GM21529 (cell line): ENCODE data around the gene C17orf114.

Experiments
- ATAC-seq: cut with Tn5 transposase; IDR thresholded peaks from one replicate; pipeline ENCODE4 v1.9.1; 2021; ENCODE audit not compliant: unreplicated experiment

The C17orf114 gene

DNA sequence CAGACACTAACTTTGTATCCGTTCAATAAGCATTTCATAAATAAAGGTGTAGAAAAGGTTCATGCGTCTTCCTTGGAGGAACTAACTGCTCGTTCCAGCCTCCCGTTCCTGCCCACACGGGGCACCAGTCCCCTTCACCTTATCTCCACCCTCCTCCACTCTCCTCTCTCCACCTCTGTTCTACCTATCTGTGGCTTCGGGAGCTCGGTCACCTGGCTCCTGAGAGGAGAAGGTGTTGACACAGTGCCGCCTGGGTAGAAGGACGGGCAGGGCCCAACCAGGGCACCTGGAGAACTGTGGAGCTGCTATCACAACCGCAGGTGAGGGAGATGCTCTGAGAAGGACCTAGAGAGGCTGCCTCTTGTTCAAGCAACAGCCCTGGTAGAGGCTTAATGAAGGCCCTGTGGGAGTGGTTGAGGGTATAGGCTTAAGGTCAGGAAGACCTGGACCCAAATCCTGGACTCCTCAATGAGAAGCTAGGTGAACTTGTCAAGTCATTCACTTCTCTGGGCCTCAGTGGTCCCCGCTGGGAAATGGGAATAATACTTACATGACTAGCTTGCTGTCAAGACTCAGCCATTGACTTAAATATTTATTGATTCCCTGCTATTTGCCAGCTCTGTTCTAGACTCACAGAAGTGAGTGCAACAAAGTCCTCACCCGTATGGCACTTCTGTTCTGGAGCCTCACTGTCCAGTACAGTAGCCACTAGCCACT, 21.4 kb upstream of the C17orf114 start:
- no peak for ATAC-seq

DNA sequence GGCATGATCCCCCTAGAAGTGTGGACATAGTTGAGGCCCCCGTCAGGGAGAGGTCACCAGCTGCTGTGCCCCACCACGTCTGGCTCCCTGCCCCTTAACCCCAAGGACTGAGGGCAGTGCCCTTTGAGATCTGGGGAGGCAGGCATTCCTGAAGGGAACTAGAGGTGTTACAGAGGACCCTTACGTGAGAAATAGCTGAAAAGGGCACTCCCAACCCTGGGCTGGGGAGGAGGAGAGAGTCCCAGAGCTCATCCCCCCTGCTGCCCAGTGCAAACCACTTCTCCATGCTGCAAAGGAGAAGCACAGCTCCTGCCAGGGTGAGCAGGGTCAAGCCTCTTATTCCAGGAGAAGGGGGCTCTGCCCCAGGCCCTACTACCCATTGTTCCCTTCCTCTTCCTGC, 20.7 kb upstream of the C17orf114 start:
- no peak for ATAC-seq

DNA sequence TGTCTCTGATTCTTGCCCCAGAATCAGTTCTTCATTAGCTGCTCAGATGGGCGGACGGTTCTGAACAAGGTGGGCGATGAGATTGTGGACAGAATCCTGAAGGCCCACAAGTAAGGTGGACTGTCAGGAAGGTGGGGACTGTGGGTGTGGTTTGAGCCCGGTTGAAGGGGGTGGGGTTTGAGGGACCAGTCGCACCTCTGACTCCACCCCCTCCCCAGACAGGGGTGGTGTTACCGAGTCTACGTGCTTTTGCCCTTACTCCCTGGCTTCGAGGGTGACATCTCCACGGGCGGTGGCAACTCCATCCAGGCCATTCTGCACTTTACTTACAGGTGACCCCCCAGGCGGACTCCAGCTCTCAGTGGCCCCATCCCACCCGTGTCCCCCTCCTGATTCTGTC, 16.1 kb upstream of the C17orf114 start:
- no peak for ATAC-seq

DNA sequence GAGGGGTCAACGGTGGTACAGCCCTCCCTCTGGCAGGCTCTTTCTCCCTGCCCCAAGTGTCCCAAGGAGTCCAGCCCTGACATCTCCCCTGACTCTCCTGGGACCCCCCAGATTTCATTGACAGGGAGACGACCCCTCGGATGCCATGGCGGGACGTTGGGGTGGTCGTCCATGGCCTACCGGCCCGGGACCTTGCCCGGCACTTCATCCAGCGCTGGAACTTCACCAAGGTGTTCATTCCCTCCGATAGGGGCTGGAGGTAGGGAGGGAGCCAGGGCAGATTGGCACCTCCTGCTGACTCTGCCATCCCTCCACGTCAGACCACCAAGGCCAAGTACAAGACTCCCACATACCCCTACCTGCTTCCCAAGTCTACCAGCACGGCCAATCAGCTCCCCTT, 14.7 kb upstream of the C17orf114 start:
- ATAC-seq = no peak

DNA sequence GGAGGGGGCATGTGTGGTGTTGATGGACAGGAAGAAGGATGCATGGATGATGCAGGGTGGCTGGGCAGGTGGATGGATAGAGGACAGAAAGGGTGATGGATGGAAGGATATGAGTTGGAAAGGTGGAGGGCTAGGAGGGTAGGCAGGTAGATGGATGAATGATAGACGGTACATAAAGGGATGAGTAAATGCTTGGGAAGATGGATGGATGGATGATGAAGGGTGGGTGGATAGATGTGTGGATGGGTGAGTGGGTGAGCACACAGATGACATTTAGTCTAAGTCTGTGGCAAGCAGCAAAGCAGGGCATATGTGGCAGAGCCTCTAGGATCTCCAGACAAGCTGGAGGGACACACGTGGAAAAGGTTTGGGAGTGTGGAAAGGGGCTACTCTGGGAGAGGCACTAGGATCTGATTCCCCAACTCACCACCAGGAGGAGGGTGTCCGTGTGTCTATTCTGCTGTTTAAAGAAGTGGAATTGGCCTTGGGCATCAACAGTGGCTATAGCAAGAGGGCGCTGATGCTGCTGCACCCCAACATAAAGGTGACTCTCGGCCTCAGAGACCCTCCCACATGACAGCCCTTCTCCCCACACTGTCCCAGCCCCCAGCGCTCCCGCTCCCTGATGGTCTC, 13.0 kb upstream of the C17orf114 start:
- ATAC-seq = no peak

DNA sequence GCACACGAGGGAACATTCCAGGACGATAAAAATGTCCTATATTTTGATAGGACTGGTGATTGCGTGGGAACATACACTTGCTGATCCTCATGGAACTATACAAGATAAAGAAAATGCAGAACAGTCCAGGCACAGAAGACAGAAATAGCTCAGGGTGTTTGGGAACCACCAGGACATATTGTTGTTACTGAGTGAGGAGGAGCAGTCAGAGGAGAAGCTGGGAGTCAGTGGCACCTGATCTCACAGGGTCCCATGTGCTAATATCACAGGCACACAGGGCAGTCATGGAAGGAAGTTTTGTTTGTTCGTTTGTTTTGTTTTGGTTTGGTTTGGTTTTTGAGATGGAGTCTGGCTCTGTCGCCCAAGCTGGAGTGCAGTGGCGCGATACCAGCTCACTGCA, 10.6 kb upstream of the C17orf114 start:
- ATAC-seq = no peak

DNA sequence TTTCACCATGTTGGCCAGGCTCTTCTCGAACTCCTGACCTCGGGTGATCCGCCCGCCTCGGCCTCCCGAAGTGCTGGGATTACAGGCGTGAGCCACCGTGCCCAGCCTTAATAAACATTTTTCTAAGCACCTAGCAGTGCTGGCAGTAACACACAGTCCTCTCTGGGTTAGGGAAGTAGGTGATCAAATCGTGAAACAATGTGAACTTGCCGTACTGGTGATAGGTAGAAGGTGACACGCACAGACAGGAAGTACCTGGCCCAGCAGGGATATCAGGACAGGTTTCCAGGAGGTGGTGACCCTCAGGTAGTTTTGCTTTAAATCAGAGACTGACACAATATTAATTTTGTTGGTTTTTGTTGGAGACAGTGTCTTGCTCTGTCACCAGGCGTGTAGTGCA, 9.3 kb upstream of the C17orf114 start:
- ATAC-seq = no peak

DNA sequence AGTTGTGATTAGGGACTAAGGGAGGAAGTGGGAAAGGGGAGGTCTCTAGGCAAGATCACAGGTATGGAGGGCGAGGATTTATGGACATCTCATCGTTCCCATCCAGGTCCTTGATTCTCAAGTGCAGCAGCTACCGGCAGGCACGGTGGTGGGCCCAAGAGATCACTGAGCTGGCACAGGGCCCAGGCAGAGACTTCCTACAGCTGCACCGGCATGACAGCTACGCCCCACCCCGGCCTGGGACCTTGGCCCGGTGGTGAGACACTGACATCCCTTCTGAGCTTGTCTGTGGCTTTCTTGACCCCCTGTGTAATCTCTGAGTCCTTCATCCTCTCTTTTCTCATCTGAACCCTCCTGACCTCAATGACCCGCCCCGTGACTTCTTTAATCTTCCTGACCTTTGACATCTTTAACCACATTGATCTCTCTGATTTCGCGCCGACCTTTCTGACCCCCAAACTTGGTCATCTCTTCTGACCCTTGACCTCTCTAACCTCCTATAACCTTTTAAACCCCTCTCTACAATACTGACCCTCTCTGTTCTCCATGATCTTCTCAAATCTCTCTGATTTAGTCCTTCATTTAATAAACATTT, 8.7 kb upstream of the C17orf114 start:
- ATAC-seq = no peak

DNA sequence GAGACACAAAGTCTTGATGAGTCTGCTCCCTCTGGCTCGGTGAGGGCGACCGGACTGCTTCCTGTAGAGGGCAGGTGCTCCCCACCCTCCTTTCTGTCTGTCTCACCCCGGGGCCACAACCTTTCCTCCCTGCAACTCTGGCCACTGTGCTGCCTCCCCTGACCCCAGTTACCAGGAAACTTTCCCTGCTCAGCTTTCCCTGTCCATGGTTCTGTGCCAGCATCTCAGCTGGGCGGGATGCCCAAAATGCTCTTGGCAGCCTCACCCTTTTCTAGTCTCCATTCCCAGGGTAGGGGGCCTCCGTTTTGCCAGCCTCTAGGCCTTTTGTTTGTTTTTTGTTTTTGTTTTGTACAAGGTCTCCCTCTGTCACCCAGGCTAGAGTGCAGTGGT, 6.2 kb upstream of the C17orf114 start:
- no peak for ATAC-seq

DNA sequence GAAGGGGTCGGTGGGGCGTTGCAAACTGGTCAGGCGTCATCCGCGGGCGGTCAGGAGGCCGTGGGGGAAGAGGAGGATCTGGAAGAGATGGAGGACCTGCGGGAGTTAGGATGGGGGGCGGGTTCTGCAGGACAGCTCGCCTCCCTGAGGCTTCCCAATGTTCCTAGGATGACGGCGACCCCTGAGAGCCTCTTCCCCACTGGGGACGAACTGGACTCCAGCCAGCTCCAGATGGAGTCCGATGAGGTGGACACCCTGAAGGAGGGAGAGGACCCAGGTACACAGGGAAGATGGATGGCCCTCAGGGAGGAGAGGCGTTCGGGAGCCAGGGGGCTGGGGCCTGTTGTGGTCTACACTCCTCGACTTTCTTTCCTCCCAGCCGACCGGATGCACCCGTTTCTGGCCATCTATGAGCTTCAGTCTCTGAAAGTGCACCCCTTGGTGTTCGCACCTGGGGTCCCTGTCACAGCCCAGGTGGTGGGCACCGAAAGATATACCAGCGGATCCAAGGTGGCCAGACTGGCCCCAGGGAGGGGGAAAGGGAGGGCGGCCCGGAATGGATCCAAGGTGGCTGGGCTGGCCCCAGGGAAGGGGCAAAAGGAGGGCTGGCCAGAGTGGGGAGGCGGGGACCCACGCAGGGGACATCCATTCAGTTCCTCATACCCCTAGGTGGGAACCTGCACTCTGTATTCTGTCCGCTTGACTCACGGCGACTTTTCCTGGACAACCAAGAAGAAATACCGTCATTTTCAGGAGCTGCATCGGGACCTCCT, 5.7 kb upstream of the C17orf114 start:
- ATAC-seq = no peak

DNA sequence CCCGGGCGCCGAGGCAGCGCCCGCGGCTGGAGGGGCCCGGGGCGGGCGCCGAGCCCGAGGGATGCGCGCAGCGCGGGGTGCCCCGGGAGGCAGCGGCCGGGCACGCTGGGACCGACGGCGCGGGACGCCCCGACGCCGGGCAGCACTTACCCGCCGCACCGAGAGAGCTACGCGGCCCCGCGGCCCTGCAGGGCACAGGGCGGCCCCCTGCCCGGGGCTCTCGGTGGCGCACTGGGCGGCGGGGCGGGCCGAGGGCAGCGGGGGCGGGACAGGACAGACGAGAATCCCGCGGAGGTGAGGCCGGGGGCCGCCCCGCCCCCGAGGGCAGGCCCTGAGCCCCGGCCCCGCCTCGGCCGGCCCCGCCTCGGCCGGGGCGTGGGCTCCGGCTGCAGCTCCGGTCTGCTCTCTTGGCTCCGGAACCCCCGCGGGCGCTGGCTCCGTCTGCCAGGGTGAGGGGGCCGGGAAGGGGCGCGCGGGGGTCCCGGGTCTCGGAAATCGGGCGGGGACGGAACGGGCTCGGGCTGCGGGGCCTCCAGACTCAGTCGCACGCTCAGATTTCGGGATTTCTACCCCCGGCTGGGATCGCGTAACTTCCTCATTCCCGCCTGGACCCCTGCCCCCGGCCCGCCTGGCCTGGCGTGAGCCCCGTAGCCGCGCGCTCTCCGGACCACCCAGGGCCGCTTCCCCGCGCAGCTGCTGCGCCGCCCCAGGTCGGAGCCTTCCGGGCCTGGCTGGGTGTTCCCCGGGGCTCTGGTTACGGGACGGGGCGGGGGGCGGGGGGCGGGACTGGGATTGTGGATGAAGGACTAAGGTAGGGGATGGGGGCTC, 4.9 kb upstream of the C17orf114 start, which contains the start of gene PLD2:
Gene PLD2 (plus strand): TSS at position 376 of the 828 bp plus-strand sequence. CDS start 621 bp downstream, outside the sequence.
- ATAC-seq = peak; percentile 90

DNA sequence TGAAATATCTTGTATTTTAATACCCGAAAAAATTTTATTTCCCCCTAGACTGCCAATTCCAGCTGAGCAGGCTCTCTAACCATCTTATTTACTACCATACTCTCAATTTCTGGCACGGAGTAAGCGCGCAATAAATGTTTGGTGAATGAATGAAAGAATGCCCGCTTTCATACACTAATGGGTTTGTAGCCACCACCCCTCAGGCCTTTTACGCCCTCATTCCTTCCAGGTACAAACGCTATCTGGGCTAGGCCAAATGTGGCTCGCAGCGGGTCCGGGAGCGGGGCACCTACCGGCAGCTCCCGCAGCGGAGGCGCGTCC, 4.3 kb upstream of the C17orf114 start:
- no peak for ATAC-seq

DNA sequence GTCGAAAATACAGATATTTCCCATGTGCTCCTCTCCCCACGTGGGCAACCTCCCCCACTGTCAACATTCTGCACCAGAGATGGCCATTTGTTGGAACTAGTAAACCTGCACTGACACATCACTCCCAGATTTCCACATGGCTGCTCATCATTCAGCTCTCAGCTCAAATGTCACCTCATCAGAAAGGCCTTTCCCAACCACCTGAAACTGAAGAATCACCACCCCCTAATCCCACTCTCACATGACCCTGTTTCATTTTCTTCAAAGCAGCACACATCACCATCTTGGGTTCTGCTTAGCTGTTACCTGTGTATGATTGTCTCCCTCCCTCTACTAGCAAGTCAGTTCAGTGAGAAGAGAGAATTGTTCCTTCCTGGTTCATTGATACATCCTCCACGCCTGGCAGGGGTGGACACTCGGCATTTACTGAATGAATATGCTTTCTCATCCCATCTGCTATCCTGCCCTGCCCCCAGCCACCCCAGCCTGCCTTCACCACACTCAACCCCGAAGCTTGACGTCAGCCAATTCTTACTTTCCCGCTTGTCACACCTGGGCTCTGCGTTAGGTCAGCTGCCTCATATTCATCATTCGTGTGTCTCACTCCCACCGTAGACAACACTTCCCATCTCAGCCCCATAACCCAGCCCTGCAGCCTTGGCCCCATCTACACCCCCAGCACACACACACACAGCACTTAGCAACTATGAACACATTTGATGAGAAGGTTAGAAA, 1.5 kb downstream of the C17orf114 start:
- ATAC-seq = no peak

DNA sequence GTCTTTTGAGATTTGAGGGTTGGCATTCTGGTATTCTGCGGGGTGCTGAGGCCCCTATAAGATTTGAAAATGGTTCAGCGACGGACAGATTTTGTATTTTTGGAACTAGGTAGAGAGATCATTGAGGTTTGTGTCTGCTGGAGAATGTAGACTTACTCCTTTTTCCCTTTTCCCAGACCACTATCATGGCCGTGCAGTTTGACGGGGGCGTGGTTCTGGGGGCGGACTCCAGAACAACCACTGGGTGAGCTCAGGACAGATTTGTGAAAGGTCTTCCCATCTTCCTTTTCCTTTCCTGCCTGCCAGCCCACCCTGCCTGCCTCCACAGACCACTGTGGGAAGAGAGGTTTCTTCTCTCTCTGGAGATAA, 5.6 kb downstream of the C17orf114 start:
- no peak for ATAC-seq

DNA sequence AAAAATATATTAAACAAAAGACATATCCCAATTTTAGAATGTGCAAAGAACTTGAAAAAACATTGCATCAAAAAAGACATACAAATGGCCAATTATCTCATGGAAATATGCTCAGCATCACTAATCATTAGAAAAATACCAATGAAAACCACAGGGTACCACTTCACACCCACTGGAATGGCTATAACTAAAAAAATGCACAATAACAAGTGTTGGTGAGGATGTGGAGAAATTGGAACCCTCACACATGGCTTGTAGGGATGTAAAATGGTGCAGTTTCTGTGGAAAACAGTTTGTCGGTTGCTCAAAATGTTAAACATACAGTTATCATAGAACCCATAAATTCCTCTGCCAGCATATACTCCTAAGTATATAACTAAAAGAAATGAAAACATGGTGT, 7.0 kb downstream of the C17orf114 start:
- no peak for ATAC-seq

DNA sequence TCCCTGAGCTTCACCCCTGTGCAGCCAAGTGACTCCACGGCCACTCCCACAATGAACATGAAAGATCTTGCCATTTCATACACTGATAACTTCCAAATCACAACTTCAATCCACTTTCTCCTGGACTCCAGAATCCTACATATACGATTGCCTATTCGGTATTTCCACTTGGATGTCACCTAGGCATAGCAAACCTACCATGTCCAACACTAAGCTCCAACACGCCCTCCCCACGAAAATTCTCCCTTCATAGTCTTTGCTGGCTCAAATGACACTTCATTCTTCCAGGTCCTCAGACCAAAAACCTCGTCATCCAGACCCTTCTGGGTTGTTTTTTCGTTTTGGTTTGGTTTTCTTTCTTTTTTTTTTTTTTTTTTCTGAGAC, 11.4 kb downstream of the C17orf114 start:
- ATAC-seq = no peak

DNA sequence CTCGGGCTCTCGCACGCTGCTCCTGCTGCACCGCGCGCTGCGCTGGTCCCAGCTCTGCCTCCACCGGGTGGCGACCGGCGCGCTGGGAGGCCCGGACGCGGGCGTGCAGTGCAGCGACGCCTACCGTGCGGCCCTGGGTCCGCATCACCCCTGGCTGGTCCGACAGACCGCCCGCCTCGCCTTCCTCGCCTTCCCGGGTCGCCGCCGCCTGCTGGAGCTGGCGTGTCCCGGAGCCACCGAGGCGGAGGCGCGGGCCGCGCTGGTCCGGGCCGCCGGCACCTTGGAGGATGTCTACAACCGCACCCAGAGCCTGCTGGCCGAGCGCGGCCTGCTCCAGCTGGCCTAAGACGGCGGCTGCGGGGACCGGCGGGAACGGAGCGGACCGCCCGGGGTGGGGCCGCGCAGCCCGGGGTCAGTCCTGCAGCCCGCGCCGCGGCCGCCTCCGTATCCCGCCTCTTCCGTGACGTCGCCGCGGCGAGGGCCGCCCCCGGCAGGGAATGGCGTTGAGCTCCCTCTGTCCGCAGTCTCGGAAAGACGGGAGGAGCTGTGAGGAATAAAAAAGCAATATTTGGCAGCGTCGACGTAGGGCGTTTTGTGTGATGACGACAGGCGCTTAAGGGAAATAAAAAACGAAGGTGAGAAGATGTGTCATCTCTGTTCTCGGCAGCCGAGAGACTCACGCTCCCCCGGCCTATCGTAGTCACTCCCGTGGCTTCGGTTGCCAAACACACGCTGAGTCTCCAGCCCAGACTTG, 12.0 kb downstream of the C17orf114 start:
- peak; percentile 80 for ATAC-seq

DNA sequence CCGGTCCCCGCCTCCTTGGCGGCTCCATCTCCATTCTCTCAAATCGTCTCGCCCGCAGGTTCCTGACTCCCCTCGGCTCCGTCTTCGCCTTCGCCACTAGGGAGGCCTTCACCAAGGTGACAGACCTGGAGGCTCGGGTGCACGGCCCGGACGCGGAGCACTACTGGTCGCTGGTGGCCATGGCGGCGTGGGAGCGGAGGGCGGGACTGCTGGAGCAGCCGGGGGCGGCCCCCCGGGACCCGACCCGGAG, 12.5 kb downstream of the C17orf114 start:
- no peak for ATAC-seq

DNA sequence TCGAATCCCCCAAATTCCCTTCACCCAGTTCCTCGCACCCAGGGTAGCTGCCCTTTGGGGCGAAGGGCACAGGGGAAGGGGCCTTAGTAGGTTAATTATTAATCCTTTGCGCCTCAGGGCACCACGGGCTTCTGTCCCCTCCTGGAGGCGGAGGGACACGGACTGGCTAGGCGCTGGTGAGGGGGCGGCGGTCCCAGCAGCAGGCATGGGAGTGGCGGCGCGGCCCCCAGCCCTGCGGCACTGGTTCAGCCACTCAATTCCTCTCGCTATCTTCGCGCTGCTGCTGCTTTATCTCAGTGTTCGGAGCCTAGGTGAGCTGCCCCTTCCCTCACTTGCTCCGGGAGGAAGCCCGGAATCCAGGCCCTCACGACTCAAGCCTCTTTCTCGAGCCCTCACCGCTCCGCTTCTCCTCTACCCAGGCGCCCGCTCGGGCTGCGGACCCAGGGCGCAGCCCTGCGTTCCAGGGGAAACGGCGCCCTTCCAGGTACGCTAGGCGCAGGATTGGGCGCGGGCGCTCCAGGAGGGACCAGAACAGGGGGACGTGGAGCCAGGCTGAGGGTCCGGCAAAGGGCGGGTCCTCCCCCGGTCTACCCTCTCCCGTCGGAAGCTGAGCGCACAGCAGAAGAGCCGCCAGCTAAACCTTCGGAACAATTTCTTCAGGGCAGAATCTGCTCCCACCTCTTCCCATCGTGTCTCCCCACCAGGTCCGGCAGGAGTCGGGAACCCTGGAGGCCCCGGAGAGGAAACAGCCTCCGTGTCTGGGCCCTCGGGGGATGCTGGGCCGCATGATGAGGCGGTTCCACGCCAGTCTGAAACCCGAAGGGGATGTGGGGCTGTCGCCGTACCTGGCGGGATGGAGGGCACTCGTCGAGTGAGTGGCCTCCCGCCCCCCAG, 13.1 kb downstream of the C17orf114 start, which contains the start of gene GLTPD2:
Gene GLTPD2 (plus strand): TSS at position 158 of the 894 bp plus-strand sequence. CDS start 48 bp downstream, at position 206.
- ATAC-seq = no peak
